Stimulated activated CD8-positive, alpha-beta memory T cell treated with anti-CD3 and anti-CD28 coated beads, Interleukin-4, amount 100 ng/mL, for 1 hour (primary cell): ENCODE results near the gene ELK1.
"Not testable (repeated sequence)": the region's sequence is repeated elsewhere in the genome, so short reads cannot be mapped to it uniquely, and the experiment has no call there.

Experiments used
- DNase-seq, 2 donors: peaks; one replicate each; pipeline ENCODE4 v3.0.0-alpha.2; 2020; ENCODE audit warnings: low read depth in 2 of 2, low spot score in 1 of 2

Gene ELK1, protein sequence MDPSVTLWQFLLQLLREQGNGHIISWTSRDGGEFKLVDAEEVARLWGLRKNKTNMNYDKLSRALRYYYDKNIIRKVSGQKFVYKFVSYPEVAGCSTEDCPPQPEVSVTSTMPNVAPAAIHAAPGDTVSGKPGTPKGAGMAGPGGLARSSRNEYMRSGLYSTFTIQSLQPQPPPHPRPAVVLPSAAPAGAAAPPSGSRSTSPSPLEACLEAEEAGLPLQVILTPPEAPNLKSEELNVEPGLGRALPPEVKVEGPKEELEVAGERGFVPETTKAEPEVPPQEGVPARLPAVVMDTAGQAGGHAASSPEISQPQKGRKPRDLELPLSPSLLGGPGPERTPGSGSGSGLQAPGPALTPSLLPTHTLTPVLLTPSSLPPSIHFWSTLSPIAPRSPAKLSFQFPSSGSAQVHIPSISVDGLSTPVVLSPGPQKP

DNA sequence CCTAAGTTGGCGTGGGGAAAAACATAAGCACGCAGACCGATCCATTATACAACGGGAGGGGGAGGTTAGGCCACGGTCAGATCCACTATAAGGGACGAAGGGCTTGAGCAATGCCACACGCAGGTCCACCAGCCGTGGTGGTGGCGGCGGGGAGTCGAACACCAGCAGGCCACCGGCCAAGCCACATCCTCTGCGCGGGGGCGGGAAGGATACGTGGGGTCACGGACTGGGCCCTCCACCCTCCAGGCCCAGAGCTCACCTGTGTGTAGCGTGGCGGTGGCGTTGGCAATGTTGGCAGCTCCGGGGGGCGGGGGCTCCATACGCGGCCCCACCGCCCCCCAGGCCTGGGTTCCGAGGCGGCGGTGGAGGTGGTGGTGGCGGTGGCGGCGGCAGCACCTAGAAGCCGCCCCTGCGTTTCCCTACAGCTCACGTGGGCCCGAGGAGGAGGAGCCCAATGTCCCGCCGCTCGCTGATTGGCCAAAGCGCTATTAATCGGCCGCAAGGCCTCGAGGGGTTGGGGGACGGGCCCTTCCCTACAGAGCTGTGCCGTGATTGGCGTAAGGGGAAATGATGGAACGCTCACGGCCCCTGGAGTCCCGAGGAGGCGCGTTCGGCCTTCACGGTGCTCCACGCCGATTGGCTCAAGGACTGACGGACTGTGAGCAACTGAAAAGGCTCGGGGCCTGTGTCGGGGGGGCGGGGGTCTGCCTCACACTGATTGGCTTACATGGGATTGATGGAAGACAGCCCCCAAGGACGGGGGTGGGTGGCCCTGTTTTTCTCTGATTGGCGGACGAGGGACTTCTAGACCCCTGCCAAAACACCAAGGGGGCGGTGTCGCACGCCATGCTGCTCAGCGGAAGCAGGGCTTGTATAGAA lies at the start of gene ELK1:
ELK1 (minus strand) TSS at position 400 of the 879 bp plus-strand sequence. CDS start 9,122 bp downstream, outside the sequence.
- DNase-seq: peak; percentile 59 to 72

DNA sequence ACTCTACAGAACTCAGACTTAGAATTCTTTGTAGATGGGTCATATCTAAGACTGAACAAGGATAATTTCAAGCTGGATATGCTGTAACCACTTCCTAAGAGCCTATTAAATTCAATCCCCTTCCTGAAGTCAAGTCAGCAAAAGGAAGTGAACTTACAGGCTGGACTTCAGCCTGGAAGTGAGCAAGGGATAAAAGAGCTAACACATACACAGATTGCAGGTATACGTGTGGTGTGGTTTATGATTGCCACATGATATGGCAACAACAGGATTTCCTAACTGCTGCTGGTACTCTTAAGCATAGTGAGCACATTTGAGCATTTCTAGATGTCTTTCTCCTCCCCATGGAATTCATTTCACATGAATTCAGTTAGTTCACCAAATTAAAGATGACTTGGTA lies 46.8 kb upstream of the ELK1 start:
- no peak for DNase-seq

- DNase-seq: no peak
These were observed 39.8 kb upstream of the ELK1 start for GRCh38 chrX:47690175-47690574.

GRCh38 chrX:47687263-47687662 lies 36.9 kb upstream of the ELK1 start:
- no peak for DNase-seq

DNA sequence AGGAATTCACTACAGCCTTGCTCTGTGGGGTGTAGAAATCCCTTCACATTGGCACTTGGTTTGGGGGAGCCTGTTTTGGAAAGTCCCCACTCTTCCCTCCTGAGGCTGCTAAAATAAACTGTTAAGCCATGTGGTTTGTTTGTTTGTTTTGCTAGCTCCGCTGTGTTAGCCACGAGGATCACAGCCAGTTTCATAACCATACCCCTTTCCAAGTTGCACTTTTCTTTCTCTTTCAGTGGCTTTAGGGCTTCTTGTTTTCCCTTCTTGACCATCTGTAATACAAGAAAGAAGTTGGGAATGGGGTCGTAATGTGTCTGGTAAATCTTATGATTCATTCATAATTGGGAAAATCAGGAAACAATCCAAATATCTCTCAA lies 33.5 kb upstream of the ELK1 start:
- no peak for DNase-seq

GRCh38 chrX:47683184-47683828 lies 32.9 kb upstream of the ELK1 start:
- DNase-seq: no peak

DNA sequence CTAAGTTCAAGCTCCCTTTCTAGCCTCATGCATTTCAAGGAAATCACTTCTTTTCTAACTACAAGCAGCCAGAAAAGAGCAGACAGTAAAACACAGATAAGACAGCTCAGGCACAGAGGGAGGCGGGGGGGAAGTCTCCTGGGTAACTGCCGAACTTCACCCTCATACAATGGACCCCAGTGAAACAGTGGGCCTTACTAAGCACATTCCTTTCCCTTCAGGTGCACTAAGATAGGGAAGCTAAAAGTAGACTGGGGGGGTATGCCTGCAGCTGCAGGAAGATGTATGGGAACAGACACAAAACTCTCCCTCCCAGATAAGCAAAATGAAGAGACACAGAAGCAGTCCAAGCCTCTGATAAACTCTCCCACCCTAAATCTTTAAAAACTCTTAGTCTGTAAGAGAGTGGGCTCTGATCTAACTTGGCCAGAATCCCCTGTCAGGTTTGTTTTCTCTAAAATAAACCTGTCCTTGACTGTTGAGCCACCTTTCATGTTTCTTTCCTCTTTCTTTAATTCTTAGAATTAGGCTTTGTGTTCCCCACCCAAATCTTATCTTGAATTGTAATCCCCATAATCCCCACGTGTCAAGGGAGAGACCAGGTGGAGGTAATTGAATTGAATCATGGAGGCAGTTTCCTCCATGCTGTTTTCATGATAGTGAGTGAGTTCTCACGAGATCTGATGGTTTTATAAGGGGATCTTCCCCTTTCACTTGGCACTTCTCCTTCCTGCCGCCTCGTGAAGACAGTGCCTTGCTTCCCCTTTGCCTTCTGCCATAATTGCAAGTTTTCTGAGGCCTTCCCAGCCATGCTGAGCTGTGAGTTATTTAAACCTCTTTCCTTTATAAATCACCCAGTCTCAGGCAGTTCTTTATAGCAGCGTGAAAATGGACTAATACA lies 25.8 kb upstream of the ELK1 start:
- DNase-seq: not testable (repeated sequence)

- no peak for DNase-seq
These were observed 24.4 kb upstream of the ELK1 start for GRCh38 chrX:47674776-47675175.

DNA sequence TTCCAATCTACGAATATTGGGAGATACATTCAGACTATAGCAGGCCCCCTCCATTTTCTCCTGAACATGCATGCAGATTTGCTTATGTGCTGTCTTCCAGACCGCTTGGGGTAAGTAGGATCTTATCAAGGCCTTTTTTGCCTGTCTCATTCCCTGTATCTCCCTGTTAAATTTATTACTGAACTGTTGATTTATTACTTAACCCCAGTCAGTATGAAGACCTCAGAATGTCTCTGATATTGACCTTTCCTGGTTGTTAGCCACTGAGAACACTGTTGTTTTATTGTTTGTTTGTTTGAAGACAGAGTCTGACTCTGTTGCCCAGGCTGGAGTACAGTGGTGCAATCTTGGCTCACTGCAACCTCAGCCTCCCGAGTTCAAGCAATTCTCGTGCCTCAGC lies 15.4 kb upstream of the ELK1 start:
- not testable (repeated sequence) for DNase-seq

DNA sequence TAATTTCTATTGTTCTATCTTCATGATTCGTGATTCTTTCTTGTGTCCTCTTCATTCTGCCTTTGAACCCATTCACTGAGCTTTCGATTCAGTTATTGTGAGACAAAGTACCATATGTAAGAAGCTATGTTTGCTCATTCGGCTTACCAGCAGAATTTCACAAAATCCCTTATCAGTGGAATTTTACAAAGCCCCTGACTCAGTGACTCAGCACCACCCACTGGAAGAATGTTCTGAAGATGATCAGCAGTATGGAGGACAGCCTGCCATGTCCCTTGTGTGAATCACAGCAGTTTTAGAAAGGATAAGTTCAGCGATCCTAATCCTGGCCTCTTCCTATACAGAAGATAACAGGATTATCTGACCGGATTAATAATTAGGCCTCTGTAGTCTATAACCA lies 14.4 kb upstream of the ELK1 start:
- no peak for DNase-seq

- no peak for DNase-seq
These were observed 11.8 kb upstream of the ELK1 start for GRCh38 chrX:47662144-47662657.

- no peak for DNase-seq
These were observed 11.2 kb upstream of the ELK1 start for GRCh38 chrX:47661539-47661938.

- no peak for DNase-seq
These were observed 9.0 kb upstream of the ELK1 start for GRCh38 chrX:47659421-47659726.

GRCh38 chrX:47658684-47659420 lies 8.5 kb upstream of the ELK1 start, which contains the start of gene UXT:
UXT (minus strand) TSS chrX:47659180; CDS start chrX:47658927, 253 bp downstream.
- DNase-seq: peak; percentile 75 to 83

DNA sequence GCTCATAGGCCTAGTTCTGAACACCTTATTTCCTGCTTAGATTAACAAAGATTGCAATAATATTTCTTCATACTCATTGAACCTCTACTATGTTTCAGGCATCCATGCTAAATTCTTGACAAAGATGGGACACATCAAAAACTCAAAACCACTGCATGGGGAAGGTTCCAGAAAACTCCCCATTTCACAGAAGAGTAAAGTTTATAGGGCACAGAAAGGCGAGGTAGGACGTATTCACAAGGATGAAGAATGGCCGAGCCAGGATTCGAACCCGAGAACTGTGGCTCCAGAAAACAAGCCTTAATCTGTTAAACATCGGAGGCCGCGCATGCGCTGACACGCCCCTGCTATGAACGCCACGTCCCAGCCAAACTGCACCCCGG lies 7.9 kb upstream of the ELK1 start:
- DNase-seq: no peak

GRCh38 chrX:47651043-47651905 lies 911 bp upstream of the ELK1 start:
- DNase-seq: no peak

DNA sequence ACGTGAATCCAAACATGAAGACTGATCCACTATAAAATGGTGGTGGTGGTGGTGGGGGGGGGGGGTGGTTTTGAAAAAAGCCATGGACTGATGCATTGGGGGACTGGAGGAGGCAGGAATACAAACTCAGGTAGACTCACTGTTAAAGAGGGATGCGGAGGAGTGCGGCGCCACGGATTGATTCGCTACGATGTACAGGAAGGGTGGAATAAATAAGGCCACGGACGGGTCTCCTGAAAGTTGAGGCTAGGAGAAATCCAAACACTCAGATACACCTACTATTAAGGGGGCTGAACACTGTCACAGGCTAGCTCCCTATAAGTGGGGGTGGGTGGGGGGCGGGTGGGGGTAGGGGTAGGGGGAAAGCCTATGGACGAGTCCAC lies 591 bp downstream of the ELK1 start:
- DNase-seq: no peak

- DNase-seq: no peak
These were observed 1.1 kb downstream of the ELK1 start for GRCh38 chrX:47649271-47649670.

- DNase-seq: no peak
These were observed 2.0 kb downstream of the ELK1 start for GRCh38 chrX:47648376-47648775.
